GM12891 (cell line): ENCODE data around the gene GNPNAT1.

ENCODE experiments used
- POLR2A ChIP-seq: IDR thresholded peaks from 2 replicates; pipeline ENCODE4 v1.6.1; 2011; ENCODE audit warnings: low read depth, low read length, control low read depth
- SPI1 ChIP-seq: IDR thresholded peaks from 2 replicates; pipeline ENCODE4 v1.6.1; 2011; ENCODE audit warnings: low read depth, low read length, control low read depth
- TAF1 ChIP-seq: IDR thresholded peaks from 2 replicates; pipeline ENCODE4 v1.6.1; 2011; ENCODE audit warnings: low read depth, low read length, control low read depth

DNA sequence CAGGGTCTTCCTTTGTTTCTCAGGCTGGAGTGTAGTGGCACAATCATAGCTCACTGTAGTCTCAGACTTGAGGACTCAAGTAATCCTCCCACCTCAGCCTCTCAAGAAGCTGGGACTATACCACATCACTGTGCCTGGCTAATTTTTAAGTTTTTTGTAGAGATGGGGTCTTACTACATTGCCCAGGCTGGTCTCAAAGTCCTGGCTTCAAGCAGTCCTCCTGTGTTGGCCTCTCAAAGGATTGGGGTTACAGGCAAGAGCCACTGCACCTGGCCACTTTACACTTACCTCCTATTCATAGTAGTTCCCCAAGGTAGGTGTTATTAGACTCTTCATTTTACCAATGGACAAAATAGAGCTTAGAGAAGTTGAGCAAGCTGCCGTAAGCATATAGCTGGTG, 32.3 kb downstream of the GNPNAT1 start:
- TF ChIP-seq TAF1 (no peak), POLR2A (no peak), SPI1 (no peak)
